ENCODE results near the gene TTLL9.

The TTLL9 gene

DNA sequence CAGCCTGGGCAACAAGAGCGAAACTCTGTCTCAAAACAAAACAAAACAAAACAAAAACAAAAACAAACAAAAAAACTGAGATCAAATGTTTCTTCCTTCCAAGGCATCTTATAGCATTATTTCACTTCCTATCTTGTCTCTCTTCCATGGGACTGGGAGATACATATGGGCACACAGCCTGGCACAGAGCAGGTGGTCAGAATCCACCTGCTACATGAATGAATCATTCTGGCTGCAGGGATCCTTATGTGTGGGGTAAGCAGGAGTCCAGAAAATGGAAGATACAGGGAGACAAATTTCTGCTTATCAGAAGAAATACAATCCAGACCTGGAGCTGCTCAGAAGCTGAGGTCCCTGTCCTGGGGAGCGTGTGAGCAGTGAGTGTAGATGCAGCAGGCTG lies 121.7 kb downstream of the TTLL9 start:
- in situ Hi-C loops (cut with HindIII; ENCODE audit: low sequenced_read_pairs), result no loop called here
- TF ChIP-seq CTCF (IDR thresholded peaks at IDR 0.05; ENCODE audit: low read depth, low read length), result no peak
- DNase-seq (ENCODE audit: low read depth, low spot score), result no peak
- no peak overlapping the region for H3K4me3 ChIP-seq (ENCODE audit: low read depth, low read length)

Measured in astrocyte of the spinal cord (primary cell).